HG02973 (cell line): ENCODE results near the gene PLK4.
"Not testable (repeated sequence)": the region's sequence is repeated elsewhere in the genome, so short reads cannot be mapped to it uniquely, and the experiment has no call there.

Source experiments
- ATAC-seq: cut with Tn5 transposase; IDR thresholded peaks from one replicate; pipeline ENCODE4 v1.9.1; 2021; ENCODE audit warnings: moderate library complexity; ENCODE audit not compliant: unreplicated experiment

PLK4 gene

DNA sequence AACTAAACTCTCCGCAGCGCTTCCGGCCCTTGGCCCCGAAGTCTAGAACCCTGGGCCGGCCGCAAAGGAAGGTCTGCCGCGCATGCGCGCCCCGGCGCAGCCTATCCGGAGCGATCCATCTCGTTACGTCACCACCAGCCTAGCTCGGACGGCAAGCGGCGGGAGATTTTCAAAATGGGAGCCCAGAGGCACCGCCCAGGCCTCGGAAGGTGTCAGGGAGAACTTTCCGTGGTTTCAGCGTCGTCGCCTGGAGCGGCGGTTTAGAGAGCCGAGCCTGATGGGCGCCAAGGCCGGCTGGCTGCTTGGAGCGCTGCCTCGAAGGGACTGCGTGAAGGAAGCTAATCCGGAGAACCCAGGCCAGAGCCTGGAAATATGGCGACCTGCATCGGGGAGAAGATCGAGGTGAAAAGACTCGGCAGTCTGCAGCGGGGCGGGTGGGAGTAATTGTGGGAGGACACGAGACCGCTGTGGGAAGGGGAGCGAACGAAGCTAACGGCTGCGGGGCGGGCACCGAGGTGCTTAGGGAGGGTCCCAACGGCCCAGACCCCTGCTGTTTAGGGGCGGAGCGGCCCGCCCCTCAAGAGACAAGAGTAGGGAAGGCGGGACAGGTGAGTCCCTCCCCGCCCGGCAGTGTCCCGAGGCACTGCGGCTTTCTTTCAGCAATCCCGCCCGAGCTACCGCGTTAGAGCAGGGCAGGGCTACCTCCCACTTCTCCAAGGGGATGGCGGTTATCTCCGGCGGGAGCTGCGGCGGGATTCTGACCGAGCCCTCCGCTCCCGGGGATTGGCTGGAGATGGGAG is at the start of gene PLK4:
Gene PLK4, plus strand, starts transcription at position 131 of the 800 bp plus-strand sequence. Its CDS starts 242 bp downstream, at position 373.
- ATAC-seq: peak; percentile 91

DNA sequence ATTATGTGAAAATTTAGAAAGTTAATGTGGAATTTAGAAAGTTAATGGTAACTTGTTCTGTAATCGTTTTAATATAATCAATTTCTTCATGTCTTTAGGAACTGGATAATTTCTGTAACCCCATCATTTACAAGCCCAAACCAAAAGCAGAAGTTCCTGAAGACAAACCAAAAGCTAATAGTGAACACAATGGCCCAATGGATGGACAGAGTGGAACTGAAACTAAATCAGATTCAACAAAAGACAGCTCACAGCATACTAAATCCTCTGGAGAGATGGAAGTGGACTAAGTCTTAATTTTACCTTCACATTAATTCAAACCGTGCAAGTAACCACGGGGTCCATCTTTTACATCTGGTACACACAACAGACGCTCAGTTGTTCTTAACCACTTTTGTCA is 48.1 kb upstream of the PLK4 start:
- ATAC-seq: peak; percentile 70

DNA sequence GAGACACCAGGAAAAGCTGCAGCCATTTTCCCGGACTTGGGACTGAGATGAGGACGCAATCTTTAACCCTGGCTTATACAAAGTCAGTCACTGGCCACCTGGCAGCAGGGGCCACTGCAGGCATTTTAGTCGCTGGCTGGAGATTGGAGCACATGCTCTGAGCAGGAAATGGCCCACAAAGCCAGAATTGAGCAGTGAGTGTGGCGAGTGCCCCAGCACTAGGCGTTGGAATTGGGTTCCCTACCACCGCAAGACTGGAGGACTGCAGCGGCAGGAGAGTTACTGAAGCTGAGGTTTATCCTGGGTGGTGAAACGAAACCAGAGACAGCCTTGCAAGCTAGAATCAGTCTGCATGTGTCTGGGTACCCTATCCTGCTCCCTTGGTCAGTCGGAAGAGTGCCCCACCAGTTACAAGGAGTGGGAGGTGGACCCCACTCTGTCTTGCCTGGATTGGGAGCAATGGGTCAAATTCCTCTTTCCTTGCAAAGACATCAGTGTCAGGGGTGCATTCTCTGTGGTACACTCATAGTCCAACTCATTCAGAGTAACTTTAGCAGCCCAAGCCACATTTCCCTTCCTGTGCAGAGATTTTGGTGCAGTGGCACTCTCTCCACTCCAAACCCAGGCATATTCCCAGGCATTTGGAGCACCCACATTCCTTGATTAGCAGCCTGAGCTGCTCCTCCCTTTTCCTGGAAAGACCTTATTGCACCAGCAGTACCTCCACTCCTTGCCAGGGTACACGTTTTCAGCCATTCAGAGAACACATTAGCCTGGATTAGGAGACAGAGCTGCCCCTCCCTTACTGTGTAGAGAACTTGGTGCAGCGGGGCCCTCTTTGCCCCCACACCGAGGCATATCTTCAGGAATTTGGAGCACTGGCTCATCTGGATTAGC is 36.7 kb upstream of the PLK4 start:
- ATAC-seq: no peak

DNA sequence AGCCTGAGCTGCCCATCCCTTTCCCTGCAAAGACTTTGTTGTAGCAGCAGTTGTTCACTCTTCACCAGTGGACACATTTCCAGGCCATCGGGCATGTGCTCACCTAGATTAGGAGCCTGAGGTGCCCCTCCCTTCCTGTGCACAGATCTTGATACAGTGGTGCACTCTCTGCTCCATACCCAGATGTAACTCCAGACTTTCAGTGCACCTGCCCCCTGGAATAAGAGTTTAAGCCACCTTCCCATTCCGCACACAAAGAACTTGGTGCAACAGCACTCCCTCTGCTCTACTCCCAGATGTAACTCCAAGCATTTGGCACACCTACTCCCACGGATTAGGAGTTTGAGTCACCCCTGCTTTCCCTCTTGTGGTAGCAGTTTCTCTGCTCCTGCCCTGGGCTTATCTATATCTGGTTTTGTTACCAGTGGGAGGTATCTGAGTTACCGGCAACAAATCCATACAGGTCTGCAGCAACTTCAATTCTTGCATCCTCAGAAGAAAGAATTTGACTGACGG is 36.0 kb upstream of the PLK4 start:
- ATAC-seq: no peak

DNA sequence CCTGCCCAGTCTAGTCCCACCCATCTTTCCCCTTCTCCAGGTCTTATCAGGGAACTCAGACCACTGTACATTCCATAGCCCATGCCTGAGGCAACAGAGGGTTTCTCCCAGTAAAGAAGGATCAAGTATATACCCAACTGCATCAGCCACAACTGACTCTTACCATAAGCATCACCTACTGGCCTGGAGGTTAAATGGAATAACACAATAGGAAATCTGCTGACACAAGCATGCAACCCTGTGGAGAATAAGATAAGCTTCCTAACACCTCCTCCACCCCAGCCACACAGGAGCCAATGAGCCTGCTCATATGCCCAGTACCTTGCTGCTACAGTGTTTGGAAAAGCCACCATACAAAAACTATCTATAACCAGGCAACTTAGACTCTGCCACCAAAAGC is 34.6 kb upstream of the PLK4 start:
- ATAC-seq: no peak

DNA sequence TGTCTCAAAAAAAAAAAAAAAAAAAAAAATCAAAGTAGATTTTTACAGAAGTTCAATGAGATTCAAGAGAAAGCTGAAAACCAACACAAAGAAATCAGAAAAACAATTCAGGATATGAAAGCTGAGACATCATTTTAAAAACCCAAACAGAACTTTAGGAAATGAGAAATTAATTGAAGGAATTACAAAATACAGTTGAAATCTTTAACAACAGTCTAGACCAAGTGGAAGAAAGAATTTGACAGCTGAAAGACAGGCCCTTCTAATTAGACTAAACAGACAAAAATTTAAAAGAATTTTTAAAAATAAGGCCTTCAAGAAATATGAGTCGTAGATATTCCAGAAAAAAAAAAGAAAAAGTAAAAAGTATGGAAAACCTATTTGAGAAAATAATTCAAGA is 33.9 kb upstream of the PLK4 start:
- ATAC-seq: no peak

DNA sequence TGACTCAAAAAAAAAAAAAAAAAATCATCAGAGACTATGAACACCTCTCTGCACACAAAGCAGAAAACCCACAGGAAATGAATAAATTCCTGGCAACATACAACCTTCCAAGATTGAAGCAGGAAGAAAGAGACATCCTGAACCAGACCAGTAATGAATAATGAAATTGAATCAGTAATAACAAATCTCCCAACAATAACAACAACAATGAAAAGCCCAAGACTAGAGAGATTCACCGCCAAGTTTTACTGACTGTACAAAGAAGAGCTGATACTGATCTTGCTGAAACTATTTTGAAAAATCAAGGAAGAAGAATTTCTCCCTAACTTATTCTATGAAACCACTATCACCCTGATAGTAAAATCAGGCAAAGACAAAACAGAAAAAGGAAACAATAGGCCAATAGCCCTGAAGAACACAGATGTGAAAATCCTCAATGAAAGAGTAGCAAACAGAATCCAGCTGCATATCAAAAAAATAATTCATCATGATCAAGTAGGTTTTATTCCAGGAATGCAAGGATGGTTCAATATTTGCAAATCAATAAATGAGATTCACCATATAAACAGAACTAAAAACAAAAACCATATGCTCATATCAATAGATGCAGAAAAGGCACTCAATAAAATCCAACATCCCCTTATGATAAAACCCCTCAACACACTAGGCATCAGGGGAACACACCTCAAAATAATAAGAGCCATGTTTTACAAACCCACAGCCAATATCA is 31.0 kb upstream of the PLK4 start:
- ATAC-seq: no peak

DNA sequence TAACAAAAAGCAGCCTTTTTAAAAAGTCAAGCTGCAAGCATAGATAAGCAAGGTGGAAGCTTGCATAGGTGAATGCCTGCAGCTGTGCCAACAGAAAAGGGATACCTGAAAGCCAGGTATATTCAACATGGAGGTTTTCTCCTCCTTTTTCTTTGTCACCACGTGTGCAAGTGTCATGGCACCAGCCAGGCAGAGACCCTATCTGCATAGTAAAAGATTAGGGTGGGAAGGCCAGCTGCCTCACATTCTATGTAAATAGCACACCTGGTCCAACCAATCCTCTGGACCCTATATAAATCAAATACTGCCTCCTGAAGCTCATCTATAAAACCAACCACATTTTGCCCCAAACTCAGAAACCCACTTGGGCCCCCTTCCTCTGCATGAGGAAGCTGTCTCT is 28.0 kb upstream of the PLK4 start:
- no peak for ATAC-seq

DNA sequence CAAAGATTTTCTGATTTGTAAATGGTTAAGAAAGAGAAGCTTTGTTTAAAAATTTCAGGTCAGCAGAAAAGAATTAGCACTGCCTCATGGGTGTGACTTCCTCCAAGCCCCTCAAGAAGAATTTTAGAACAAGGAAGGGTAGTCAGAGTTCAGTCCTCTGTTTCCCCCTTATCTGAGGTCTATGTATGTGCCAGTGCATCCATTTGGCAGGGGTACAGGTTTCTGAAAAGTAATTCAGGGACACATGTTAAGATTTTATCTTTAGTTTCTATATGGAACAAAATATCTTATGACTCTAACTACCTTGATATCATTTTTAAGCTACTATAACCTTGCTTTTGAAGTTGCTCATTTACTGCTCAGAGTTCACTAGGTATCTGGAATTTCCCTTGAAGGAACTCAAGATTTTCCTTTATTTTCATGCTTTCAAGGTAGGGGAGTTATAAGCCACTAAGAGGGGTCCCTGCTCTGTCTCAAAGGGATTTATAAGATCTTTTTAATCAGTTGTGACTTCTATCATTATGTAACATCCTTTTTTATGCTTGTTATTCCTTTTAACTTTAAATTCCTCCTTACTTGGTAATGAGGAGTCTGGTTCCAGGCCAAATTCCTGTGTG is 24.4 kb upstream of the PLK4 start:
- no peak for ATAC-seq

DNA sequence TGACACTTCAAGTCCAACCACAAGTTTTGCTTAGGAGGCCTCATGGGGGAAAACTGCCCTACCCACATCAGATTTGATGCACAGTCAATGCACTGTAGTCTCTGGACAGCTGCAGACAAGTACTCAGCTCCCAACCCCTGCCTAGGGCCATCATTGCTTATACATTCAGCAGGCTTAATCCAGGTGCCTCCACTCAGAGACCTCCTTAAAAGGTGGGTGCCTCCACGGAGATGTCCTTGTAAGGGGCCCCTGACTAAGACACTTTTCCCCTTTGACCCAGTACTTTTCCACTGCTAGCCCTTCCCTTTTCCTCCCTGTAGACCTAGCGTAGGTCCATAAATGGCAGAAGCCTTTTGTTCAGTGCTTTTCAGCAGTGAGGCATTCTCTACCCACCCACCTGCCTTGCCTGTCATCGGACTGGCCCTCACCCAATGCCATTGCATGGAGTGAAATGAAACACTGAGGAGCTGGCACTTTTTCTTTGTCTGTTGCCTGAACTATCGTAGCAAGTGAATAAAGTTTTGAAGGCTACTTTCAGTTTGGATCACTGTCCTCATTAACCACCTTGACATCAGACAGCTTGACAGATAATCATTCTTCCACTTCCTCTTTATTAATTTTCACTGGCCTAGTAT is 23.8 kb upstream of the PLK4 start:
- peak; percentile 82 for ATAC-seq

DNA sequence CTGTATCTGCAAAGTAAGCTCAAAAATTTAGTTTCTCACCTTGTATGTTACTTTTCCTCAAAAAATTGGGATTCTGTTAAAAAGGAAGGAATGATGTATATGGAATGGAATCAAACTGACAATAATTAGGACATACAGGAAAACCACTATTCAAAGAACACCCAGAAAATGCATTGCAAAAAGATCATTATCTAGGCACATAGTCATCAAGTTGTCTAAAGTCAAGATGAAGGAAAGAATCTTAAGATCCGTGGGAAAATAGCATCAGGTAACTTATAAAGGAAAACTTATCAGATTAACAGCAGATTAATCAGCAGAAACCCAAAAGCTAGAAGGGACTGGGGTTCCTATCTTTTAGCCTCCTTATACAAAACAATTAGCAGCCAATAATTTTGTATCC is 23.1 kb upstream of the PLK4 start:
- ATAC-seq: no peak

DNA sequence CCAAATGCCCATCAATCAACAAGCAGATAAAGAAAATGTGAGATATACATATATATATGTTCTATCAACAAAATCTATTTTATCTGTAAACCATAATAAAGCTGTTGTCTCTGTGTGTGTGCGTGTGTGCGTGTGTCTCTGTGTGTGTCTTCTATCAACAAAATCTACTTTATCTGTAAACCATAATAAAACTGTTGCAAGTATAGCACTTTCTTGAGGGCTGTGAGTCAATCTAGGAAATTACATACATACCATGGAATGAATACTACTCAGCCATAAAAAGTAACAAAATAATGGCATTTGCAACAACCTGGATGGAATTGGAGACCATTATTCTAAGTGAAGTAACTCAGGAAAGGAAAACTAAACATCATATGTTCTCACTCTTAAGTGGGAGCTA is 12.5 kb upstream of the PLK4 start:
- ATAC-seq: no peak

DNA sequence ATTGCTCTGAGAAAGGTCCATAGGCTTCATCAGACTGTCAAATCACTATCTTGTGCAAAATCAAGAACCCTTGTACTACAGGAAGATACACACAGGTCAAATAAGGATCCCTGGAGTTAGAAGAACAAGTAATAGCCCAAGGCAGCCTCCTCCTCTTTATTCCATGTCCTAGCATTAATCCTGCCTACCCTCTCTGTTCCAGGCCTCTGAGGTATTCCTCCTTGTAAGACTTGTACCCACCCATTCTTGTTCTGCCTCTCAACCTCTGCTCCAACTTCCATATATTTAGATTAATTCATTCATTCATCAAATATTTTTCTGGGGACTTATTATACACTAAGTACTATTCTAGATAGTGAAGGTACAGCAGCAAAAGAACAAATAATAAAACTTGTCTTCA is 10.4 kb upstream of the PLK4 start:
- no peak for ATAC-seq

DNA sequence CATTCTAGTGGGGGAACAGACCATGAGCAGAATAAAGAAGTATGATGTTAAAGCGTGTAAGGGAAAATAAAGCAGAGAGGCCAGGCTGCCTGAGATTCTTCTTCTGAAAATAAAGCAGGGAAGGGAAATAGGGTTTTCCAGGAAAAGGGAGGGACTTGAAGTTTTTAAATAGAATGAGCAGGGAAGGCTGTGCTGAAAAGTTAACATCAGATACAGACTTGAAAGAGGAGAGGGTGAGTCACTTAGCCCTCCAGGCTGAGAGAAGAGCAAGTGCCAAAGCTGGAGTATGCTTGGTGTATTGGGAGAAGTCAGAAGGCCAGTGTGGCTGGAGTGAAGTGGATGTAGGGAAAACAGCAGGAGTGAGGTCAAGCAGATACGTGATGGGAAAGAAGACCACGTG is 10.0 kb upstream of the PLK4 start:
- no peak for ATAC-seq

DNA sequence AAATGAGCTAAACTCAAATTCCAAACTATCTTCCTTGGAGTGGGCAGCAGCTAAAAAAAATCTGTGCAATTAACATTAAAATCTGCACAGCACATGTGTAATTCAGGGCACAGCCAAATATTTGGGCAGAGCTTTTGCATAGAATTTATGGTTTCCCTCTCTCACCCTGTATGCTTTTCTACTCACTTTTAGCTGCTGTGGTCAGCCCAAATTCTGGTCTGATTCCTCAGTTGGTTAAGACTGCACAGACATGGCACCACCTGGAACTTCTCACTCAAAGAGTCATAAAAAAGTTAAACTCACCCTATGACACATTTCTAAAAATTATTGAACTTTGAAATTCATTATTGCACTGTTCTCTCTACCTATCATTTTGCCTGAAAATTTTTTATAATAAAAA is 4.9 kb upstream of the PLK4 start:
- no peak for ATAC-seq

DNA sequence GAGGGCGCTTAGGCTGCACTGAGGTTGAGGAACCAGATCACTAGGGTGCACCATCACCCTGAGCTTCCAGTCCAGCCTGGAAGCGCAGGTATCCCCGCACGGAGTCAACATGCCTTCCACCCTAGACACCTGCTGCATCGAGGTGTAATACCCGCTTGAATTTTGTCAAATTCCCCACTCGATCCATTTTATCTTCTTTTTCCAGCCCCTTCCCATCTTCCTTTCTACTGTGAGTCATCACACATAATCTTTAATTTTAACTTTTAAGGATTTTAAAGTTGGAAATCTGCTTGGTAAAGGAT is 821 bp downstream of the PLK4 start:
- ATAC-seq: peak; percentile 33

DNA sequence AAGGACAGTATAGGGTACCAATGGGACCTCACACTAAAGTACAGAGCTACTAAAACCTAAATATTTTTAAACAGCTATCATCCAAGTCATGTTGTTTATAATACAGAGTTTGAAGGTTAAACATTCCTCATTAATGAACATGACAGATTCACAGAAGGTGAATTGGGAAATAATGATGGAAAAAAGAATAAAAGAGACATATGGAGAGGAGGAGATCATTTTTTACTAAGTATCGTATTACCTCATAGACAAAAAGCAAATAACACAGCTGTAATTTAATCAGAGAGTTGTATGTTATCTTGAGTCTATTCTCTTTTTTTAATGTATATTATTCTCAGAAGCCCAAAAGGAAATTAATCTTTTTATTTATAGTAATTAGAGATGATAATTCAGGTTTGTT is 7.9 kb downstream of the PLK4 start:
- ATAC-seq: no peak

DNA sequence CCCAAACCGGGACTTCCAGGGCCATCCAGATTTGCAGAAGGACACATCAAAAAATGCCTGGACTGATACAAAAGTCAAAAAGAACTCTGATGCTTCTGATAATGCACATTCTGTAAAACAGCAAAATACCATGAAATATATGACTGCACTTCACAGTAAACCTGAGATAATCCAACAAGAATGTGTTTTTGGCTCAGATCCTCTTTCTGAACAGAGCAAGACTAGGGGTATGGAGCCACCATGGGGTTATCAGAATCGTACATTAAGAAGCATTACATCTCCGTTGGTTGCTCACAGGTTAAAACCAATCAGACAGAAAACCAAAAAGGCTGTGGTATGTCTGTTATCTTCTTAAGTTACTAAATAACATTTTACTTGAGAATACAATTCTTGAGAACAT is 9.2 kb downstream of the PLK4 start:
- no peak for ATAC-seq

DNA sequence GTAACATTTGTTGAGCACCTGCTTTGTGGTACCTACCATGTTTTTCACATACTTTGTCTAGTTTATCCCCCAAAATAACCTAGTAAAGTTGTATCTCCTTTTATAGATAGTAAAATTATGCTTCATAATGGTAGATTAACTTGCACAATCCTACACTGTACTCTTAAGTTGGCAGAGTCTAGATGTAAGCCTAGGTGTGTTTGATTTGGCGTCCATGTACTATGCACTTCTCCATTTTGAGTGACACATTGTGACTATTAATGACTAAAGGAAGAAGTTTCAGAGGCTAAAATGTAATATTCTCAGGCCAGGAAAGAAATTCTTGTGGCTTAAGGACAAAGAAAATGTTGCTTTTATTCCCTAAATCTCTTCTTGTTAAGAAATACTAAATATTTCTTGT is 15.4 kb downstream of the PLK4 start:
- ATAC-seq: no peak

DNA sequence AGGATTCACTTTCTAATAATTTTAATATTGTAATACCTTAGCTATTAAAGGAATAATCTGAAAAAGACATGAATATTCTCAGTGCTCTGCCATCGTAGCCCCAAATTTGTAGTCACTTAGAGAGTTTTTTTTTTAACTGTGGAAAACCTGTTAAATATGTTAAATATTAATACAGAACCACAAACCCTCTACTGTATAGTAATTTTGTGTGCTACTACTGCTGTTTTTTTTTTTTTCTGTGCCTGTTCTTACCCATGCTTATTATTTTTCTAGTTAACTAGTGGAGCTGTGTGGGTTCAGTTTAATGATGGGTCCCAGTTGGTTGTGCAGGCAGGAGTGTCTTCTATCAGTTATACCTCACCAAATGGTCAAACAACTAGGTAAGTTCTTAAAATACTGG is 15.8 kb downstream of the PLK4 start:
- no peak for ATAC-seq

DNA sequence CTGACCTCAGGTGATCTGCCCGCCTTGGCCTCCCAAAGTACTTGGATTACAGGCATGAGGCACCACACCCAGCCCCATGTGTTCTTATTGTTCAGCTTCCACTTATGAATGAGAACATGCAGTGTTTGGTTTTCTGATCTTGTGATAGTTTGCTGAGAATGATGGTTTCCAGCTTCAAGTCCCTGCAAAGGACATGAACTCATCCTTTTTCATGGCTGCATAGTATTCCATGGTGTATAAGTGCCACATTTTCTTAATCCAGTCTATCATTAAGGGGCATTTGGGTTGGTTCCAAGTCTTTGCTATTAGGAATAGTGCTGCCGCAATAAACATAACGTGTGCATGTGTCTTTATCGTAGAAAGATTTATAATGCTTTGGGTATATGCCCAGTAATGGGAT is 19.0 kb downstream of the PLK4 start:
- ATAC-seq: not testable (repeated sequence)
